OCI-M2 (cell line): ENCODE results near the gene PRAME.
"Not testable (repeated sequence)": the region's sequence is repeated elsewhere in the genome, so short reads cannot be mapped to it uniquely, and the experiment has no call there.

Experiments
- DNase-seq: peaks from one replicate; lab custom pipeline; 2025; ENCODE audit not compliant: unreplicated experiment; lab: John Stamatoyannopoulos, UW

PRAME gene, protein sequence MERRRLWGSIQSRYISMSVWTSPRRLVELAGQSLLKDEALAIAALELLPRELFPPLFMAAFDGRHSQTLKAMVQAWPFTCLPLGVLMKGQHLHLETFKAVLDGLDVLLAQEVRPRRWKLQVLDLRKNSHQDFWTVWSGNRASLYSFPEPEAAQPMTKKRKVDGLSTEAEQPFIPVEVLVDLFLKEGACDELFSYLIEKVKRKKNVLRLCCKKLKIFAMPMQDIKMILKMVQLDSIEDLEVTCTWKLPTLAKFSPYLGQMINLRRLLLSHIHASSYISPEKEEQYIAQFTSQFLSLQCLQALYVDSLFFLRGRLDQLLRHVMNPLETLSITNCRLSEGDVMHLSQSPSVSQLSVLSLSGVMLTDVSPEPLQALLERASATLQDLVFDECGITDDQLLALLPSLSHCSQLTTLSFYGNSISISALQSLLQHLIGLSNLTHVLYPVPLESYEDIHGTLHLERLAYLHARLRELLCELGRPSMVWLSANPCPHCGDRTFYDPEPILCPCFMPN

GRCh38 chr22:22558972-22559603, at the start of gene PRAME:
PRAME (minus strand) TSS chr22:22559265; CDS start chr22:22556832, 2,433 bp downstream.
- no peak for DNase-seq

GRCh38 chr22:22608022-22608421, 49.0 kb upstream of the PRAME start:
- not testable (repeated sequence) for DNase-seq

DNA sequence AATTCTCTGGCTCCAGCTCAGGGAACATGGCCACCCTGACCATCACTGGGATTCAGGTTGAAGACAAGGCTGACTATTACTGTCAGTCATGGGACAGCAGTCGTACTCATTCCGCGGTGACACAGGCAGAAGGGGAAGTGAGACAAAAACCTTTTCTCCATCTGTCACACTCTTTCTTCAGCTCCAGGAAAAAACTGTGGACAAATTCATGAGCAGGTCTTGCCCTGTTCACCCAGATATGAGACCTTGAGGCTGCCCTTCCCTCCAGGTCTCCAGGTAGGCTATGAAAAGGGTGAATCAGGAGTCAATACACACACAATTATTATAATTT, 46.0 kb upstream of the PRAME start:
- DNase-seq = no peak

GRCh38 chr22:22604326-22605073, 45.4 kb upstream of the PRAME start:
- DNase-seq = no peak

DNA sequence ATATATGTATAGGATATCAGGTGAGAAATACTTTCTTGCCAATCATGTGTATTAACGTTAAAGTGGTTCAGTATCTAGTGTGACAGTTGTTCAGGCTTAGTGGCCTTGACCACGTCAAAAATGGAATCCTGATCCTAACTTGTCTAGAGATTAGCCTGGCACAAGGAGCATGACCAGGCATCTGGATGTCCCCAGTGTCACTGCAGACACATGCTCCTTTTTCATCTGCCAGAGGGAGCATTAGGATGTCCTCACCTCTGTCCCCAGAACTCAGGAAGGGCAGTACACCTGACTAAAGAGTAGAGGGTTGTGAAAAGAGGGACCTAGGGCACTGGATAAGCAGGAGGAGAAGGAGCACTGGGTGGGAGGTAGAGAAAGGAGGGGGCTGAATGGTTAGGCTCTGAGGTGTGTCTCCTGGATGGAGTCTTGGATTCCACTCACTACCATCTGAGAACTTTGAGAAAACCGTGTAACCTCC, 44.4 kb upstream of the PRAME start:
- no peak for DNase-seq

GRCh38 chr22:22600531-22601261, 41.6 kb upstream of the PRAME start:
- no peak for DNase-seq

DNA sequence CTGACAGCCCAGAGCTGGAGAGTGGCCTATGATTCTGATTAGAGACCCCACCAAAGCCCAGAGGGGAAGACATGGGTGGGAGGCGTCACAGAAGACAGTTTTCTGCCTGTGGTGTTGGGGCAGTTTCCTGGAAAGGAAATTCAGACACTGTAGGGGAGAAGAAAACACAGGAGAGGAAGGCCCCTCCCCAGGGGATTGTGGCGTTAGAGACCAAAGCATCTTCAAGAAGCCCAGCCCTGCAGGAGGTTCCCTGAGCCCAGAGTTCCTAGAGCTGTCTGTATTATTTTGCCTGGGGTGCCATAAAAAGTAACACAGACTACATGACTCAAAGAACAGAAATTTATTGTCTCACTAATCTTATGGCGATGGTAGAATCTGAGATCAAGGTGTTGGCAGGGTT, 40.2 kb upstream of the PRAME start:
- no peak for DNase-seq

GRCh38 chr22:22598144-22598543, 39.1 kb upstream of the PRAME start:
- DNase-seq = no peak

DNA sequence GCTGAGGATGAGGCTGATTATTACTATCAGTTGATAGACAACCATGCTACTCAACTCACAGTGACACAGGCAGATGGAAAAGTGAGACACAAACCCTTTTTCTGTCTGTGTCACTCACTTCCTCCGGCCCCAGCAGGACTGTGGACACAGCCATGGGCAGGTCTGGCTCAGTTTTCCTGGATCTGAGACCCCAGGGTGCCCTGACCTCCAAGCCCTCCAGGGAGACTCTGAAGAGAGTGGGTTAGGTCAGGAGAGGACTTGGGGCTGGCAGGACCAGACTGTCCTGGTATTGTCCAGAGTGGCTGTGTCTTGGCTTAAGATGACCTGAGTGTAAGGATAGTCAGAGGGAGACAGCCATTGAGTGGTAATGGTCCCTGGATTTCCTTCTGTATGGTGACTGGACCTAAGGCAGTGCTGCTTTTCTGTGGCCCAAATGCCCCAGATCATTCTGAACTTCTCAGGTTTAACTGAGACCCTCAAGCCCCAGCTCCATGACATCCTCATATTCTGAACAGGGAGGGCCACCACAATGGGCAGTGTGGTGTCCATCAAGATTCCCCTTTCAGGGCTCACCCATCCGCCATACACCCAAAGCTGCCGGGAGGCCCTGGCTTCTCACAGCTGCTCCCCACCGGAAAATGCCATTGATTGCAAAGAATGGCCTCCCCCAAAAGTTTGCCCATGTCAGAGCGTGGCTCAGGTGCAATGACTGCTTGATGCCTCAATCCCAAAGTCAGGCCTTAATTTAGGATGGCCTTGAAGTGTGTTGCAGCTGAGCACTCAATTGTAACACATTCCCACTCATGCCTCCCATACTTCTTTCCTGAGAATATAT, 36.2 kb upstream of the PRAME start:
- no peak for DNase-seq

DNA sequence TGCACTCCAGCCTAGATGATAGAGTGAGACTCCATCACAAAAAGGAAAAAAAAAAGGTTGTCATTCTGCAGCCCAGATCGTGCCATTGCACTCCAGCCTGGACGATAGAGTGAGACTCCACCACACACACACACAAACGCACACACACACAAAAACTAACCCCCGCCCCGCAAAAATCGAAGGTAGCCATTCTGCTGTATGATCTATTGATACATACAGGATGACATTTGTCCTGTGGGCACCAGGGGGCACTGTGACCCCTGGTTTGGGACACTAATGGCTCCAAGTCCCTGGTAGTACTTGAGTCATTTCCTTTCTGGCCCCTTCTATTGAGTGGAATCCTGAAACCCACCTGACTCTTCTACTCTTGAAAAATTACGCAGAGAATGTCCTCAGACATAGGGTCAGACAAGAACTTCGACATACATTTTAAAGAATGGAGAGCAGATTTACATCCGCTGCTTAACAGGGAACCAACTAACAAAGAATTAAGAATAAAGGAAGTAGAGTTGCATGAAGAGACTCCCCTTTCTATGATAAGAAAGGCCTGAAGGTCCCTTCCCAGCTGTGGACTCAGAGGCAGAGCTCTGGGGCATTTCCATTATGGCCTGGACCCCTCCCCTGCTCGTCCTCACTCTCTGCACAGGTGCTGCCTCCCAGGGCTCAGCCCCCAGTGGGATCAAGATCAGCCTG, 35.0 kb upstream of the PRAME start:
- no peak for DNase-seq

GRCh38 chr22:22593250-22593649, 34.2 kb upstream of the PRAME start:
- no peak for DNase-seq

- DNase-seq = no peak
These were observed 32.6 kb upstream of the PRAME start for GRCh38 chr22:22591348-22592299.

DNA sequence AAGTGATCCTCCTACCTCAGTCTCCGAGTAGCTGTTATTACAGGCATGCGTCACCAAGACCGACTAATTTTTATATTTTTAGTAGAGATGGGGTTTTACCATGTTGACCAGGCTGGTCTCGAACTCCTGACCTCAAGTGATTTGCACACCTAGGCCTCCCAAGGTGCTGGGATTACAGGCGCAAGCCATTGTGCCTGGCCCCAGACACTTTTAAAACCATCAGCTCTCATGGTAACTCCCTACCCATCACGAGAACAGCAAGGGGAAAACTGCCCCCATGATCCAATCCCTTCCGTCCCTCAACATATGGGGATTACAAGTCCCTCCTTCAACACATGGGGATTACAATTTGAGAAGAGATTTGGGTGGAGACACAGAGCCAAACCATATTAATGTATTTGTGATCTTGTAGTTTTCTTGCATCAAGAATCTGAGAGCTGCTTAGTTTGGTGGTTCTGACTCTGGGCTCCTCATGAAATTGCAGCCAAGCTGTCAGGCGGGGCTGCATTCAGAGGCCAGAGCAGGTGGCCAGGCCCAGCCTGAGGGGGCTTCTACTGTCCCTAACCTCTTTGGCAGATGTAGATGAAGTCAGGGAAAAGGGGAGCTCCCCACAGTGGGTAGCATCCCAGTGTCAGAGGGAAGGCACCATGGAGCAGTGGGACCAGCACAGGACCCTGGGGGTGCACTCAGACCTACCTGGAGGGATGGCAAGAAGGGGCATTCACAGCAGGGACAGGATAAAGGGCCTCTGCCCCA, 31.2 kb upstream of the PRAME start:
- DNase-seq = no peak

- no peak for DNase-seq
These were observed 29.6 kb upstream of the PRAME start for GRCh38 chr22:22588485-22589164.

GRCh38 chr22:22587577-22588188, 28.6 kb upstream of the PRAME start:
- DNase-seq = no peak

- DNase-seq = no peak
These were observed 25.7 kb upstream of the PRAME start for GRCh38 chr22:22584722-22585121.

GRCh38 chr22:22583030-22583429, 24.0 kb upstream of the PRAME start:
- no peak for DNase-seq
